HEK293 (cell line): ENCODE results near the gene KLHL30.

Experiments
- CTCF ChIA-PET: fragments of 350-600 bp; formaldehyde crosslinking; extraction: SDS; loops from one replicate; lab custom pipeline; 2021; ENCODE audit warnings: antibody characterized with exemption; lab: Yijun Ruan, JAX
- POLR2A ChIA-PET: fragments of 300-600 bp; formaldehyde crosslinking; extraction: SDS; loops from one replicate; lab custom pipeline; 2020; ENCODE audit warnings: antibody characterized with exemption, inconsistent platforms; lab: Yijun Ruan, JAX
- H3K27ac ChIP-seq: fragments of 200-500 bp; sonication (Bioruptor generic); 2 replicates; pipeline ENCODE4 v1.5.1; 2014; ENCODE audit warnings: low read depth, low read length, control low read depth, inconsistent platforms; ENCODE audit errors: extremely low read depth
- H3K36me3 ChIP-seq, 2 experiments: fragments of 200-500 bp in 1 of 2; sonication (Bioruptor generic) in 1 of 2; 1 replicate in 1 of 2; 2 replicates in 1 of 2; pipeline ENCODE4 v1.5.1; 2014 to 2017; ENCODE audit warnings: inconsistent platforms in 2 of 2, low read length in 2 of 2; ENCODE audit not compliant: control insufficient read depth in 2 of 2, insufficient read depth in 1 of 2
- H3K4me1 ChIP-seq: fragments of 200-500 bp; sonication (Bioruptor generic); 2 replicates; pipeline ENCODE4 v1.5.1; 2014; ENCODE audit warnings: mild to moderate bottlenecking, low read length, inconsistent platforms; ENCODE audit not compliant: control insufficient read depth, insufficient read depth
- H3K4me3 ChIP-seq: 2 replicates; pipeline ENCODE4 v1.5.1; 2011; ENCODE audit warnings: low read depth, mild to moderate bottlenecking, control low read depth, low read length, moderate library complexity
- H3K9me3 ChIP-seq: fragments of 200-500 bp; sonication (Bioruptor generic); 2 replicates; pipeline ENCODE4 v1.5.1; 2014; ENCODE audit warnings: low read depth, low read length, inconsistent platforms; ENCODE audit not compliant: control insufficient read depth, insufficient read depth
- EGR2 ChIP-seq: fragments of 450-650 bp; formaldehyde crosslinking; IDR thresholded peaks from 2 replicates; pipeline ENCODE4 v1.5.1; 2016; ENCODE audit warnings: low read depth, missing biosample characterization, missing genetic modification characterization
- GLIS1 ChIP-seq: fragments of 450-650 bp; formaldehyde crosslinking; IDR thresholded peaks from 2 replicates; pipeline ENCODE4 v1.5.1; 2016; ENCODE audit warnings: missing biosample characterization, missing genetic modification characterization
- GLIS2 ChIP-seq: fragments of 450-650 bp; formaldehyde crosslinking; IDR thresholded peaks from 2 replicates; pipeline ENCODE4 v1.5.1; 2016; ENCODE audit warnings: missing biosample characterization, missing genetic modification characterization
- RBAK ChIP-seq: fragments of 450-650 bp; formaldehyde crosslinking; IDR thresholded peaks from 2 replicates; pipeline ENCODE4 v1.5.1; 2016; ENCODE audit warnings: missing biosample characterization, missing genetic modification characterization
- SCRT1 ChIP-seq: fragments of 450-650 bp; formaldehyde crosslinking; IDR thresholded peaks from 2 replicates; pipeline ENCODE4 v1.5.1; 2016; ENCODE audit warnings: missing biosample characterization, missing genetic modification characterization, borderline replicate concordance
- ZFHX2 ChIP-seq: fragments of 450-650 bp; formaldehyde crosslinking; conservative IDR thresholded peaks from 2 replicates; pipeline ENCODE4 v1.5.1; 2016; ENCODE audit warnings: missing biosample characterization, missing genetic modification characterization
- ZIC2 ChIP-seq: fragments of 450-650 bp; formaldehyde crosslinking; IDR thresholded peaks from 2 replicates; pipeline ENCODE4 v1.5.1; 2016; ENCODE audit warnings: missing biosample characterization, missing genetic modification characterization
- ZNF114 ChIP-seq: fragments of 450-650 bp; formaldehyde crosslinking; IDR thresholded peaks from 2 replicates; pipeline ENCODE4 v1.5.0; 2017; ENCODE audit warnings: missing biosample characterization, missing genetic modification characterization
- ZNF138 ChIP-seq: fragments of 450-650 bp; formaldehyde crosslinking; IDR thresholded peaks from 2 replicates; pipeline ENCODE4 v1.5.1; 2016; ENCODE audit warnings: missing biosample characterization, missing genetic modification characterization, borderline replicate concordance
- ZNF211 ChIP-seq: fragments of 450-650 bp; formaldehyde crosslinking; IDR thresholded peaks from 2 replicates; pipeline ENCODE4 v1.5.1; 2016; ENCODE audit warnings: low read depth, missing biosample characterization, missing genetic modification characterization
- ZNF391 ChIP-seq: fragments of 450-650 bp; formaldehyde crosslinking; IDR thresholded peaks from 2 replicates; pipeline ENCODE4 v1.5.1; 2016; ENCODE audit warnings: low read depth, missing biosample characterization, missing genetic modification characterization, borderline replicate concordance
- ZNF404 ChIP-seq: fragments of 450-650 bp; formaldehyde crosslinking; IDR thresholded peaks from 2 replicates; pipeline ENCODE4 v1.5.1; 2017; ENCODE audit warnings: missing biosample characterization, missing genetic modification characterization
- ZNF560 ChIP-seq: fragments of 450-650 bp; formaldehyde crosslinking; IDR thresholded peaks from 2 replicates; pipeline ENCODE4 v1.5.1; 2017; ENCODE audit warnings: missing biosample characterization, missing genetic modification characterization, borderline replicate concordance
- ZXDB ChIP-seq: fragments of 450-650 bp; formaldehyde crosslinking; IDR thresholded peaks from 2 replicates; pipeline ENCODE4 v1.5.1; 2016; ENCODE audit warnings: missing biosample characterization, missing genetic modification characterization
- TF ChIP-seq, protein P1 (sequence below): fragments of 450-650 bp; formaldehyde crosslinking; IDR thresholded peaks from 2 replicates; pipeline ENCODE4 v1.5.1; 2016; ENCODE audit warnings: missing biosample characterization, missing genetic modification characterization
- TF ChIP-seq, protein P2 (sequence below): fragments of 450-650 bp; formaldehyde crosslinking; IDR thresholded peaks from 2 replicates; pipeline ENCODE4 v1.5.1; 2016; ENCODE audit warnings: missing biosample characterization, missing genetic modification characterization
- TF ChIP-seq, protein P3 (sequence below): fragments of 450-650 bp; formaldehyde crosslinking; IDR thresholded peaks from 2 replicates; pipeline ENCODE4 v1.5.1; 2016; ENCODE audit warnings: missing biosample characterization, missing genetic modification characterization

The KLHL30 gene

DNA sequence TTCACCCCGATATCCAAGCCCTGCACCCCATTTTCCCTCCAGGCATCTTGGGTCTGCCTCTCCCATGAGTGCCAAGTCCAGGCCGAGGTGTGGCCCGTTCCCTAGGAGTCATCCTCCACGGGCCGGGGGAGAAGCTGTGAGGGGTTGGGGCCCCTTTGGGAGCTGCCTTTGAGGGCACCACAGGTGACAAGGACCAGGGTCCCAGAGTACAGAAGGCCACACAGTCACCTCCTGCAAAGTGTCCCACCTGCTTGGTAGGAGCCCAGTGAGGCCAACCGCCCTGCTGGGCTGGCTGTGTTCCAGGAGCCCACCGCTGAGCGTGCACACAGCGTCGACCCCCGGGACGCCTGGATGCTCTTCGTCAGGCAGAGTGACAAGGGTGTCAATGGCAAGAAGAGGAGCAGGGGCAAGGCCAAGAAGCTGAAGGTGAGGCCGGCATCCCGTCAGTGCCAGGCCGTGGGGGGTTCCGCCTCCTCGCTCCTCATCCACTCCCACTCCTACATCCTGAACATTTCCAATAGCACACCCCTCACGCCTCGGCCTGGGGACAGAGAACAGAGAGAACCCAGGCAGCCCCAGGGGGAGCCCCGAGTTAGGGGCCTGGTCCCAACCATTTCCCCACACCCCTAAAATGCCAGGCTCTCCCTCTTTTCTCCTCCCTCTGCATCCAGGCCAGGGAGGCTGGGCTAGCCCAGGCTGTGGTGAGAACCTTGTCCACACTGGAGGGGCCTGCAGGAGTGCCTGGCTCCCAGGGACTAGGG, 23.0 kb downstream of the KLHL30 start:
- POLR2A ChIA-PET = no interaction called here
- Histone ChIP-seq H3K4me3 (no peak overlapping the region), H3K27ac (no peak overlapping the region), H3K9me3 (no peaks in the 10 kb centered on the region), H3K4me1 (no peaks in the 10 kb centered on the region; the same call in 1 of the 2 replicates), H3K36me3 (peaks cover 0 to 10% of the 10 kb centered on the region in 2 experiments; a peak in 1 of 3 replicates)
- CTCF ChIA-PET = interaction anchor here (0.6 to 2.7 kb wide), 3 partner anchors 12 to 302 kb away, joined by 3 to 24 read pairs (median 4); no protein-coding TSS in a partner anchor
- TF ChIP-seq, protein P1, sequence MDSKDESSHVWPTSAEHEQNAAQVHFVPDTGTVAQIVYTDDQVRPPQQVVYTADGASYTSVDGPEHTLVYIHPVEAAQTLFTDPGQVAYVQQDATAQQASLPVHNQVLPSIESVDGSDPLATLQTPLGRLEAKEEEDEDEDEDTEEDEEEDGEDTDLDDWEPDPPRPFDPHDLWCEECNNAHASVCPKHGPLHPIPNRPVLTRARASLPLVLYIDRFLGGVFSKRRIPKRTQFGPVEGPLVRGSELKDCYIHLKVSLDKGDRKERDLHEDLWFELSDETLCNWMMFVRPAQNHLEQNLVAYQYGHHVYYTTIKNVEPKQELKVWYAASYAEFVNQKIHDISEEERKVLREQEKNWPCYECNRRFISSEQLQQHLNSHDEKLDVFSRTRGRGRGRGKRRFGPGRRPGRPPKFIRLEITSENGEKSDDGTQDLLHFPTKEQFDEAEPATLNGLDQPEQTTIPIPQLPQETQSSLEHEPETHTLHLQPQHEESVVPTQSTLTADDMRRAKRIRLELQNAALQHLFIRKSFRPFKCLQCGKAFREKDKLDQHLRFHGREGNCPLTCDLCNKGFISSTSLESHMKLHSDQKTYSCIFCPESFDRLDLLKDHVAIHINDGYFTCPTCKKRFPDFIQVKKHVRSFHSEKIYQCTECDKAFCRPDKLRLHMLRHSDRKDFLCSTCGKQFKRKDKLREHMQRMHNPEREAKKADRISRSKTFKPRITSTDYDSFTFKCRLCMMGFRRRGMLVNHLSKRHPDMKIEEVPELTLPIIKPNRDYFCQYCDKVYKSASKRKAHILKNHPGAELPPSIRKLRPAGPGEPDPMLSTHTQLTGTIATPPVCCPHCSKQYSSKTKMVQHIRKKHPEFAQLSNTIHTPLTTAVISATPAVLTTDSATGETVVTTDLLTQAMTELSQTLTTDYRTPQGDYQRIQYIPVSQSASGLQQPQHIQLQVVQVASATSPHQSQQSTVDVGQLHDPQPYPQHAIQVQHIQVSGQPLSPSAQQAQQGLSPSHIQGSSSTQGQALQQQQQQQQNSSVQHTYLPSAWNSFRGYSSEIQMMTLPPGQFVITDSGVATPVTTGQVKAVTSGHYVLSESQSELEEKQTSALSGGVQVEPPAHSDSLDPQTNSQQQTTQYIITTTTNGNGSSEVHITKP (tag by site-specific recombination) = 0 out of 2 replicates have a peak, but pooled peaks have one; percentile 17
- TF ChIP-seq ZNF211 = no peak
- peak; percentile 70 for TF ChIP-seq ZIC2
- peak; percentile 78 for TF ChIP-seq ZFHX2 (tag by site-specific recombination)
- no peak for TF ChIP-seq ZNF114 (tag by site-specific recombination)
- no peak for TF ChIP-seq ZNF138
- peak; percentile 44; the same call in 1 of the 2 replicates for TF ChIP-seq EGR2 (tag by site-specific recombination)
- no peak for TF ChIP-seq ZNF560
- no peak for TF ChIP-seq ZNF404 (tag by site-specific recombination)
- TF ChIP-seq ZNF391 (tag by site-specific recombination) = no peak
- no peak for TF ChIP-seq RBAK (tag by site-specific recombination)

DNA sequence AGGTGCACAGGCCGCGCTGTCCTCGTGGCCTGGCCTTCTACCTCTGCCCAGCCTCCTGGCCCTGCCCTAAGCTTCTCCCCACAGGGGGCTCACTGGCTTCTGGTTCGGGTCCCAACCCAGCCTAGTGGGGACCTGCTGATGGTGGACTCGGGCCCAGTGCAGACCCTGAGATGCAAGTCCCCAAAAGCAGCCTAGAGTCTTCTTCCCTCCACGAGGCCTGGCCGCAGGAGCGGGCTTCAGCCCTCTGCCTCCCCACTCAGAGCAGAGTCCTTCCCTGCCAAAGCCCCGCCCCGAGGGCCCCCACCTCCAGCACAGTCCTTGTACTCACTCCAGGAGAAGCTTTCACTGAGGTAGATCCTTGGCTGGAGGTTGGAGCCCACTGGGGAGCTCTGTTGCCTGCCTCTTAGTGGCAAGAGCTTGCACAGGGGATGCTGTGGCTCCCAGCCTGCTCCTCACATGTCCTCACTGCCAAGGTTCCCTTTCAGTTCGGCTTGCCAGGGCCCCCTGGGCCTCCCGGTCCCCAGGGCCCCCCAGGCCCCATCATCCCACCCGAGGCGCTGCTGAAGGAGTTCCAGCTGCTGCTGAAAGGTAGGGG, 23.9 kb downstream of the KLHL30 start:
- Histone ChIP-seq H3K4me1 (no peaks in the 10 kb centered on the region; the same call in 1 of the 2 replicates), H3K36me3 (peaks cover 0 to 19% of the 10 kb centered on the region in 2 experiments; a peak in 1 of 3 replicates), H3K4me3 (no peak overlapping the region), H3K9me3 (no peaks in the 10 kb centered on the region), H3K27ac (no peak overlapping the region)
- ChIA-PET POLR2A (no interaction called here), CTCF (interaction anchor here (0.7 to 0.9 kb wide), 2 partner anchors 8 to 101 kb away, joined by 3 to 4 read pairs; no protein-coding TSS in a partner anchor)
- TF ChIP-seq GLIS2 (tag by site-specific recombination) (no peak), ZXDB (tag by site-specific recombination) (no peak), SCRT1 (tag by site-specific recombination) (no peak), GLIS1 (tag by site-specific recombination) (peak; percentile 53), ZIC2 (peak; percentile 87)
- TF ChIP-seq, protein P2, sequence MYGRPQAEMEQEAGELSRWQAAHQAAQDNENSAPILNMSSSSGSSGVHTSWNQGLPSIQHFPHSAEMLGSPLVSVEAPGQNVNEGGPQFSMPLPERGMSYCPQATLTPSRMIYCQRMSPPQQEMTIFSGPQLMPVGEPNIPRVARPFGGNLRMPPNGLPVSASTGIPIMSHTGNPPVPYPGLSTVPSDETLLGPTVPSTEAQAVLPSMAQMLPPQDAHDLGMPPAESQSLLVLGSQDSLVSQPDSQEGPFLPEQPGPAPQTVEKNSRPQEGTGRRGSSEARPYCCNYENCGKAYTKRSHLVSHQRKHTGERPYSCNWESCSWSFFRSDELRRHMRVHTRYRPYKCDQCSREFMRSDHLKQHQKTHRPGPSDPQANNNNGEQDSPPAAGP (tag by site-specific recombination) = no peak
- TF ChIP-seq, protein P3, sequence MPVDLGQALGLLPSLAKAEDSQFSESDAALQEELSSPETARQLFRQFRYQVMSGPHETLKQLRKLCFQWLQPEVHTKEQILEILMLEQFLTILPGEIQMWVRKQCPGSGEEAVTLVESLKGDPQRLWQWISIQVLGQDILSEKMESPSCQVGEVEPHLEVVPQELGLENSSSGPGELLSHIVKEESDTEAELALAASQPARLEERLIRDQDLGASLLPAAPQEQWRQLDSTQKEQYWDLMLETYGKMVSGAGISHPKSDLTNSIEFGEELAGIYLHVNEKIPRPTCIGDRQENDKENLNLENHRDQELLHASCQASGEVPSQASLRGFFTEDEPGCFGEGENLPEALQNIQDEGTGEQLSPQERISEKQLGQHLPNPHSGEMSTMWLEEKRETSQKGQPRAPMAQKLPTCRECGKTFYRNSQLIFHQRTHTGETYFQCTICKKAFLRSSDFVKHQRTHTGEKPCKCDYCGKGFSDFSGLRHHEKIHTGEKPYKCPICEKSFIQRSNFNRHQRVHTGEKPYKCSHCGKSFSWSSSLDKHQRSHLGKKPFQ (tag by site-specific recombination) = no peak
